CD1c-positive myeloid dendritic cell (primary cell): ENCODE measurements around the gene SIRT3.
A peak's percentile ranks its signal among the peaks of the same experiment; 100 is the strongest.
"Not testable (repeated sequence)": the region's sequence is repeated elsewhere in the genome, so short reads cannot be mapped to it uniquely, and the experiment has no call there.

Source experiments
- DNase-seq: peaks from one replicate; pipeline ENCODE4 v3.0.0-alpha.2; 2016; ENCODE audit errors: extremely low spot score

Gene SIRT3

GRCh38 chr11:240315-240714 lies 4.2 kb upstream of the SIRT3 start:
- DNase-seq, result no peak

DNA sequence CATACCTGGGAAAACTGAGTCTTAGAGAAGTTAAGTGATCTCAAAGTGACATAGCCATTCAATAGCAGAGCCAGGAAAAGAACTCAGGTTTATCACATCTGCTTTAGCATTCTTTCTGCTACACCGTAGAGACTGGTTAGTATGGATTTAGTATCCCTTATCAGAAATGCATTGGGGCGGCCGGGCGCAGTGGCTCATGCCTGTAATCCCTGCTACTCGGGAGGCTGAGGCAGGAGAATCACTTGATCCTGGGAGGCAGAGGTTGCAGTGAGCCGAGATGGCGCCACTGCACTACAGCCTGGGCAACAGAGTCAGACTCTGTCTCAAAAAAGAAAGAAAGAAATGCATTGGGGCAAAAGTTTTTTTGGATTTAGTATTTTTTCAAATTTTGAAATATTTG lies 2.2 kb upstream of the SIRT3 start:
- not testable (repeated sequence) for DNase-seq

- DNase-seq, result peak; percentile 97
Observed at GRCh38 chr11:236774-237767, 929 bp upstream of the SIRT3 start, which contains the start of gene PSMD13. TSS of gene PSMD13 (plus strand) at chr11:236976. CDS start at chr11:237050, 74 bp downstream.

- DNase-seq, result no peak
Observed at GRCh38 chr11:235609-235996, 539 bp downstream of the SIRT3 start.

DNA sequence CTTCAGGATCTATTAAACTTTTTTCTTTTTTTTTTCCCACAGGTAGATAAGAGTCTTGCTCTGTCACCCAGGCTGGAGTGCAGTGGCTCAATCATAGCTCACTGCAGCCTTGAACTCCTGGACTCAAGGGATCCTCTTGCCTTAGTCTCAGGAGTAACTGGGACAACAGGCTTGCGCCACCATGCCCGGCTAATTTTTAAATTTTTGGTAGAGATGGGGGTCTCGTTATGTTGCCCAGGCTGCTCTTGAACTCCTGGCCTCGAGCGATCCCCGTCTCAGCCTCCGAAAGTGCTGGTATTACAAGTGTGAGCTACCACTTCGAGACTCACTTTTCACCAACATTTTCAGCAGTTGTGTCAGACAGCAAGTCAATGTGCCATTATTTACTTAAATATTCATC lies 962 bp downstream of the SIRT3 start:
- no peak for DNase-seq

GRCh38 chr11:232783-233565 lies 3.2 kb downstream of the SIRT3 start:
- DNase-seq, result no peak

DNA sequence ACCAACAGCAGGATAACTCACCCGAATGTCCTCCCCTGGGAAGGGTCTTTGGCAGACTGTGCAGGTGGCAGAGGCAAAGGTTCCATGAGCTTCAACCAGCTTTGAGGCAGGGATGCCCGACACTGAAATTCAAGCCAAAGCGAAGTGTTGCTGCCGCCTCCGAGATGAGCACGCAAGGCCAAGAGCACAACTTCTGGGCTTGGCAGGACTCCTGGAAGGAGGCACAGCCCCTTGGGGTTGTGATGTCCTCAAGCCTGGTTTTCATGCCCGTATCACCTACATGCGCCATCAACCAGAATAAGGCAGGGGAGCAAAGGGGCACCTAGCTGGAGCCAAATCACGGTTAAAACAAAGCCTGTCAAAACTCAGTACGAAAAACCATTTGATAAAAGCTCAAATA lies 5.7 kb downstream of the SIRT3 start:
- no peak for DNase-seq

DNA sequence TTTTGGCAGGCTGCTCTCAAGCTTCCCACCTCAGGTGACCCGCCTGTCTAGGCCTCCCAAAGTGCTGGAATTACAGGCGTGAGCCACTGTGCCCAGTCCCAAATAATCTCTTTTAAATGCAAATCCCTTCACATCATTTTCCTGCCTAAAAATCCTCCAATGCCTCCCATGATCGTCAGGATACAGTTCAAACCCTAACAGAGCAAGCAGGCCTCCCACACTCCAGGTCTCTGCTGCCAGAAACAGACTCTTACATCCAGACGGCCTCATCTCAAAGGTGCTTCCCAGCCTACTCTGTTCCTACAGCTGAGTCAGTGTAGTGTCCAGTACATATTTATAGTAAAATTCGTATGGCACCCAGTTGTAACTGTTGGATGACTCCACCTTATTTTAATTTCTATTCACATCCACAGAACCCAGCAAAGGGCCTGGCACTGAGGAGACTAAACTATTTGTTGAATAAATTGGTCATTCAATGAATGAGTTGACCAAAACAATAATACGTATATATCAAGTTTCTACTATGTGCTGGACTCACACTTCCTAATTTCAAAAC lies 8.2 kb downstream of the SIRT3 start:
- no peak for DNase-seq

GRCh38 chr11:225734-226453 lies 10.2 kb downstream of the SIRT3 start:
- DNase-seq, result no peak

DNA sequence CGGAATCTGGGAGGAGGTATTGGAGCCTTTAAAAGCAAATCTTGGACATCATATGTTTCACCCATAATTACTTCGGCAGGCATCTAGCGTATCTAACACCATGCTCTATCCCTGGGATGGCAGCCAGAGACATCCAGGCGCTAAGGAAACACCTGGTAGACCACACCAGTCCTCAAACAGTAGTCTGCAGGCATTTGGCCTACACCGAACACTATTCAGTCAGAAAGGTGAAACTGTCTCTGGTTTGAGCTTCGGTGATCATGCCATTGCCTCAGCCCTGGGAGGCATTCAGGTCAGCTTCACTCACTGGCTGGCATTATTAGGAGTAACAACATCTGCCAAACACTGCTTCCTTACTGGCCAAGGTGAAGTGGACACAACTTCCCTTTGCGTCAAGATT lies 11.7 kb downstream of the SIRT3 start:
- no peak for DNase-seq

- DNase-seq, result no peak
Observed at GRCh38 chr11:223884-224283, 12.3 kb downstream of the SIRT3 start.

GRCh38 chr11:223026-223789 lies 12.9 kb downstream of the SIRT3 start:
- no peak for DNase-seq

- DNase-seq, result no peak
Observed at GRCh38 chr11:221998-222789, 13.9 kb downstream of the SIRT3 start.

GRCh38 chr11:221539-221938 lies 14.6 kb downstream of the SIRT3 start:
- DNase-seq, result no peak

- not testable (repeated sequence) for DNase-seq
Observed at GRCh38 chr11:220641-221215, 15.4 kb downstream of the SIRT3 start.

- DNase-seq, result no peak
Observed at GRCh38 chr11:218815-219593, 17.1 kb downstream of the SIRT3 start.

- no peak for DNase-seq
Observed at GRCh38 chr11:217704-218103, 18.4 kb downstream of the SIRT3 start.

DNA sequence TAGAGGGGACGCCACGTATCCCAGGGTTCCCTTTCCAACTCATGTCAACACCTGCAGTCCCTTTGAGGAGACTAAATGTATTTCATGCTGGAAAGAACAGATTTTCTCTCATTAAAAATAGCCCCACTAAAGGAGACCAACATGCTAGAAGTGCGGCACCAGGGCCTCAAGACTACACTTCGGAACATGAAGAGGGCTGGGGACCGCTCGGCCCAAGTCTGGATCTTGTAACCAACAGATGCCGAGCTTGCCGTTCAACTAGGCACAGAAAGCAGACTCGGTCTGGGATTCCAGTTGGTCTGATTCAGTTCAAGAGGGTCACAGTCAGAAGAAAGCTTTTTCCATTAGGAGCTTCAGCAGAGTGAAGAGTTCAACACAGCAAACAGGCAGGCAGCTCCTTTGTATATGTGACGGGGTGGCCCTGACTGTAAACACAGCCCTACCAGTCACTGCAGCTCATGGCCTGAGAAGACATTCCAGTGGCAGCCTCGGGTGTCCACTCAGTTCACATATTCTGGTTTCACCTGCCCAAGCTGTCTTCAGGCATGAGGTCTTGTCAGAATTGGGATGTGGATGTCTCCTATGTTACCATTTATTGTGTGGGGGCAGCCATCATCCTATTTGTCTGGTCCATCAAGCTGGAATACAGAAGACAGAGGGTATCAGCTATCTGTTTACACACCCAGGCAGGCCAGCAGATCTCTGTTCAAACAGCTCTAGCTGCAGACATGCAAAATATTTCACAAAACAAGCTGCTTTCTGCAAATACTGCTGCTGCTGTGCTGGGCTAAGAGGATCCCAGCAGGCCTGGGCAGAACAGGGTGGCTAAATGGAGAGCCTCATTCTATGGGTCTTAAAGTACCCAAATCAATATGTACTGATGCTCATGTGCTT lies 19.8 kb downstream of the SIRT3 start:
- DNase-seq, result no peak
